Measurements from ENCODE around the gene APOB. TPM values are rescaled to one million over a fixed set of nuclear protein-coding genes. Genes with fewer than 3 reads are reported as not detected.

Gene APOB
- total and polyA plus RNA-seq, 2 of the 8 experiments (the other 6 are each of a cell fraction or from before 2014, with no cell fraction given), result 0.15 to 0.61 TPM

GRCh38 chr2:20982861-20983260 lies 61.0 kb downstream of the APOB start (continued):
- no peak for TF ChIP-seq TEAD4 (IDR thresholded peaks at IDR 0.05; ENCODE audit: low read depth, low read length)

All from H1 (cell line).